GM20431 (cell line): ENCODE measurements around the gene RNF26.

Source experiments
- in situ Hi-C: fragments of 300-500 bp; cut with MseI, MboI; formaldehyde crosslinking; loops from one replicate; pipeline ENCODE4 v1.15.0; 2020; ENCODE audit warnings: low sequenced_read_pairs; ENCODE audit not compliant: unreplicated experiment

Gene RNF26

DNA sequence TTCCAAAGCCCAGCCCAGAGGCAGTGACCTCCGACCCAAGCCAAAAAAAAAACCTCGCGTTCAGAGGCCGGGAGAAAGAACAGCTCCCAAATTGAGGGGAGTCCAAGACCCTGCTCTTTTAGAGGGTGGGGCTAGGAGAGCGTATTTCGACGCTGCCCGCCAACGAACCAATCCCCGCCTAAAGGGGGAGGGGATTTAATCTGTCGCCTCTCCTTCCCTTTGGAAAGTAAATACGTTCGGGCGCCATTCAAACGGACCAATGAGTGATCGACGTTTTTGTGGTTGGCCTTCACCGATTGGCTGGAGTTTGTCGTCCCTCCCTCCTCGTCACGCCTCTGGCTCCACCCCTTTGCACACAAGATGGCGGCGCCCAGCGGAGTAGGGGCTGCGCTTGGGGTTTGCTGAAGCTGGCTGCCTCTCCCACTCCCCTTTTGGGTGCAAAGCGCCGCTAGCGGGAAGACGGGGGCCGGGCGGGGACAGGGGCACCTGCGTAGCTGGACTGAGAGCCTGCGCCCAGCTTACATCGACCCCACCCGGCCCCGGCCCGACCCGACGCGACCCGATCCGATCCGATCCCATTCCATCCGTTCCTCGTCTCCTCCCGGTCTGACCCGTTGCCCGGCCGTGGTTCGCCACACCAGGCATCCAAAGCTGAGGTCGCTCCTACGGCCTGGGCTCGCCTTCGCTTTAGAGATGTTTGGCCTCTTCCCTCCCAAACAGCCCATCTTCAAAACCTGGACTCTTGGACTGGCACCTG is at the start of gene RNF26:
Gene RNF26, plus strand, starts transcription at position 354 of the 757 bp plus-strand sequence. CDS start 596 bp downstream, outside the sequence.
- in situ Hi-C loops, result no loop called here

DNA sequence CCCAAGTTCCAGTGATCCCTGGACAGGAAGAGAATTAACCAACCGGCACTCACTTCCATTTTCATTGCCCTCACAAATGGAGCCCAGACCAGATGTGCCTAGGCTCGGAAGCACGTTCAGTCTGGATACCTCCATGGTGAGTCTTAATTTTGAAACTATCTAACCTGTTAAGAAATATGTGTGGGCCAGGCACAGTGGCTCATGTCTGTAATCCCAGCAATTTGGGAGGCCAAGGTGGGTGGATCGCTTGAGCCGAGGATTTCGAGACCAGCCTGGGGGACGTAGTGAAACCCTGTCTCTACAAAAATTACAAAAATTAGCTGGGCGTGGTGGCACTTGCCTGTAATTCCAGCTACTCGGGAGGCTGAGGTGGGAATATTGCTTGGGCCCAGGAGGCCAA is 48.9 kb upstream of the RNF26 start:
- in situ Hi-C loops, result no loop called here

DNA sequence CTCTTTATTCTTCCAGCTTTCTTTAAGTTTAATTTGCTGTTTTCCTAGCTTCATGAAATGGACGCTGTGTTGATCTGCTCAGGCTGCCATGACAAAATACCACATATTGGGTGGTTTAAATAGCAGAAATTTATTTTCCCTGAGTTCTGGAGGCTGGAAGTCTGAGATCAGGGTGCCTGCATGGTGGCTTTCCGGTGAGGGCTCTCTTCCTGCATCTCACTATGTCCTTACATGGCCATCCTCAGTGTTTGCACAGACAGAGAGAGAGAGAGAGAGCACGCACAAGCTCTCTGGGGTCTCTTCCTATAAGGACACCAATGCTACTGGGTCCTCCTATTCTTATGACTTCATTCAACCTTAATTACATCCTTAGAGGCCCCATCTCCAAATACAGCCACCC is 46.1 kb upstream of the RNF26 start:
- in situ Hi-C loops, result no loop called here

DNA sequence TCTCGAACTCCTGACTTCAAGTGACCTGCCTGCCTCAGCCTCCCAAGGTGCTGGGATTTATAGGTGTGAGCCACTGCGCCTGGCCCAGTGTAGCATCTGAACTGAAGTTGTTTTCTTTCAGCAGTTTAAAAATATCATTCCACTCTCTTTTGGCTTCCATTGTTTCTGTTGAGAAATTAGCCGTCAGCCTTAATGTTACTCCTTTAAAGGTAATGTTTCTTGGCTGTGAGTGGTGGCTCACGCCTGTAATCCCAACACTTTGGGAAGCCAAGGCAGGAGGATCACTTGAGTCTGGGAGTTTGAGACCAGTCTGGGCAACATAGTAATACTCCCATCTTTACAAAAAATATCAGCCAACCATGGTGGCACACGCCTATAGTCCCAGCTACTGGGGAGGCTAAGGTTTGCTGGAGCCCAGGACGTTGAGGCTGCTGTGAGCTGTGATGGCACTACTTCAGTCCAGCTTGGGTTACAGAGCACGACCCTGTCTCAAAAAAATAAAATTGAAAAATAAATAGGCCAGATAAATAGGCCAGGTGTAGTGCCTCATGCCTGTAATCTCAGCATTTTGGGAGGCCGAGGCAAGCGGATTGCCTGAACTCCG is 43.3 kb upstream of the RNF26 start:
- in situ Hi-C loops, result no loop called here

DNA sequence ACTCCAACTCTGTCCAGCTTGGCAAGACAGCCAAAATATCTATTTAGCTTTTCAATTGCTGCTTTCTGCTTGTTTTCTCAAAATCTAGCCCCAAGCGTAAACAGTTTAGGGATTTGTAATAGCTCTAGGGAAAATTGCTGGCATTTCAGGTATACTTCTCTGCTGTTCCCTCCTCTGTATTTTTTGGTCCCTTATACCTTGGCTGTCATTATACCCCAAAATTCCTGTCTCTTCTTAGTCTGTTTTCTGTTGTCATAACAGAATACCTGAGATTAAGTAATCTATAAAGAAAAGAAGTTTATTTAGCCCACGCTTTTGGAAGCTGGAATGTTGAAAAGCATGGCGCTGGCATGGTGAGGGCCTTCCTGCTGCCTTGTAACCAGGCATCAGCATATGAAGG is 40.9 kb upstream of the RNF26 start:
- in situ Hi-C loops, result no loop called here

DNA sequence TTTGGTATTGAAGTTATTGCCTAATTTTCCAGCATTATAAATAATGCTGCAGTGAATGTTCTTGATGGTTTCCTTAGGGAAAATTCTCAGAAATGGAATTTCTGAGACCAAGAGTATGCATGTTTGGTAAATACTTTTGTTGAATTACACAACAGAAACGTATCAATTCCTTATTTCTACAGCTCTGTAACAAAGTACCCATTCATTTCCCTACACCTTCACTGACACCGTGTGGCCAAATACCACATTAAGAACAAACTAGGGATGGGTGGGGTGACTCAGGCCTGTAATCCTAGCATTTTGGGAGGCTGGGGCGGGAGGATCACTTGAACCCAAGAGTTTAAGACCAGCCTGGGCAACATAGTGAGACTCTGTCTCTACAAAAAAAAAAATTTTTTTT is 39.1 kb upstream of the RNF26 start:
- in situ Hi-C loops, result no loop called here

DNA sequence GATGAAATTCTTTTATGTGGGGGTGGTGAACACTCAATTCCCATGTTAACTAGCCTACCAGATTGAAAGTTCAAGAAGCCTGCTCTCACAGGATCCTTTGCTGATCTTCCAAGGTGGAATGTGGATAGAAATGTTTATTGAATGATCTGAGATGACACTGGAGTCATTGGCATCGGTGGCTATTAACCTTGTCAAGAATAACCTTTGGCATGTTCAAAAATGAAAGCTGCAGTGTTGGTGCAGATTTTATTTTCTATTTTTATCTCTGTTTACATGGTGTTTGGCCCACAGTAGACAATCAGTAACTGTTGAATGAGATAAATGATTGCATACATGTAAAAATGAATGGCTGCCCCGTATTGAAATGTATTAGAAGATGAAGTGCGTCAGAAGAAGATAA is 36.4 kb upstream of the RNF26 start:
- in situ Hi-C loops, result no loop called here

DNA sequence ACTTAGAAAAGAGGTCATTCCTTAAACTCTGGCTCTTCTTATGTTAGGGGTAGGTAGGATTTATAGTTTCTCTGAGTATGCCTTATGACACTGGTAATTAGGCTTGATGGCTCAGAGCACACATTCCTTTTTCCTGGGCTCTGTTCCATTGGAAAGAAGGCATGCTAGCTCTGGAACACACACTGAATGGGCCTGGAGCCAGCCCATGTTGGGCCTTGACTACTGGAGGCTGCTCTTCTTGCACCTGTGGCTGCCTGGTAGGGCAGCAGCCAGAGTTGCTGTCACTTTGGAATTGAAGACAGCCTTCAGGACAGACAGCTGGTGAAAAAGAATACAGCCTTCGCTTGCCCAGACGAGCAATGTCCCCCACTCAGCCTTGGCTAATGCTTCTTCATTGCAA is 35.6 kb upstream of the RNF26 start:
- in situ Hi-C loops, result no loop called here

DNA sequence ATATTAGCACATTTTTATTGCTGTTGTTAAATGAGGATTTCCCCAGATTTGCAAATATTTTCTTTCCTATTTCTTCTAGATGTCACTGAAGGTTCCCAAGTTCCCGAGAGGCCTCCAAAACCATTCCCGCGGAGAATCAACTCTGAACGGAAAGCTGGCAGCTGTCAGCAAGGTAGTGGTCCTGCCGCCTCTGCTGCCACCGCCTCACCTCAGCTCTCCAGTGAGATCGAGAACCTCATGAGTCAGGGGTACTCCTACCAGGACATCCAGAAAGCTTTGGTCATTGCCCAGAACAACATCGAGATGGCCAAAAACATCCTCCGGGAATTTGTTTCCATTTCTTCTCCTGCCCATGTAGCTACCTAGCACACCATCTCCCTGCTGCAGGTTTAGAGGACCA is 34.9 kb upstream of the RNF26 start:
- in situ Hi-C loops, result no loop called here

DNA sequence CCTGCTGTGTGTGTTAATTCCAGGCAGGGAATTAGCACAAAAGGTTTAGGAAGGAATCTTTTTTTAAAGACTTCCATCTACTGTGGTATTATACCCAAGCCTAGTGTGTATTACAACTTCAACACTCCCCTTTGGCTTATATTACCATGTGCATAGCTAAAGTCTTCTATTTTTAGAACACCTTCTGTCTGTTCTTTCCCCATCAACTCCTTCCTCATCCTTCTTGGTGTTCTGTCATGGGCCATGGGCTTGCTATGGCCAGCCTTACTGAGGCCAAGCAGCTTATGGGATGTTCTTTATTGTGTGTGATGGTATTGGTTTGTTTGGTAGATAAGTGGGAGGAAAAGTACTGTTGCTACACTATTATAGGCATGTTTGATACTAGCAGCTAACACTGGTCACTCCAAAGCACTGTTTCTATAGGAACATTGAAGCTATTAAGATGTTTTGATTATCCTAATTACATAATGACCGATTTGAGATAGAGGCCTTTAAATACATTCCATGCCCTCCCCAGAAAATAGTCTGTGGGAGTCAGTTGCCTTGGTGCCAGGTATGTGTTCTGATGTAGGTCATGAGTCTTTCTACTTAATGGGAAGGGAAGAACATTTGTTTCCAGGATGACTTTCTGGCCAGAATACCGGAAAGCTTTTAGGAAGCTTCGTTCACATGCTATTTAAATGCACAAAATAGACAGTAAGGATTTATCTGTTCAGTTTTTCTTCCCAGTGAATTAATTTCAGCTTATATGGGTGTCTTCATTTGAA is 33.9 kb upstream of the RNF26 start:
- in situ Hi-C loops, result no loop called here

DNA sequence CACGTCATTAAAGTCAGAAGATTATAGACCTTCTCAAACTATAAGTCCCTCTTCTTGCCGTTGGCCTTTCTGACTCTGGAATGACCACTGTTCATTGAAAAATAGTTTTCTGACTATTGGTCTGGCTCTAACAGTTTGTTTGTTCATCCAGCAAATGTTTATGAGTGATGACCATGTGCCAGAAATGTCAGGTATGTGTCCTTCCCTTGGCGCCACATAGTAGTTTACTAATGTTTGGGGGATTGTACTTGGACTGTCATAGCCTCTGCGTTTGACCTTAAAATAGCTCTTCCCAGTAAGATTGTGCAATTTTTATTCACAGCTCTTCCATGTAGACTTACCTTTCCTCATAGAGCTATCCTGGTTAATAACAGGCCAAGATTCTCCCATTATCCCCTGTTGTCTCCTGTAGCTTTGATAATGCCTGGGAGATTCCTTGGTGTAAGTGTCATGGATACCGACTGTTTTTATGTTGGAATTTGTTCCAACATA is 31.1 kb upstream of the RNF26 start:
- in situ Hi-C loops, result no loop called here

DNA sequence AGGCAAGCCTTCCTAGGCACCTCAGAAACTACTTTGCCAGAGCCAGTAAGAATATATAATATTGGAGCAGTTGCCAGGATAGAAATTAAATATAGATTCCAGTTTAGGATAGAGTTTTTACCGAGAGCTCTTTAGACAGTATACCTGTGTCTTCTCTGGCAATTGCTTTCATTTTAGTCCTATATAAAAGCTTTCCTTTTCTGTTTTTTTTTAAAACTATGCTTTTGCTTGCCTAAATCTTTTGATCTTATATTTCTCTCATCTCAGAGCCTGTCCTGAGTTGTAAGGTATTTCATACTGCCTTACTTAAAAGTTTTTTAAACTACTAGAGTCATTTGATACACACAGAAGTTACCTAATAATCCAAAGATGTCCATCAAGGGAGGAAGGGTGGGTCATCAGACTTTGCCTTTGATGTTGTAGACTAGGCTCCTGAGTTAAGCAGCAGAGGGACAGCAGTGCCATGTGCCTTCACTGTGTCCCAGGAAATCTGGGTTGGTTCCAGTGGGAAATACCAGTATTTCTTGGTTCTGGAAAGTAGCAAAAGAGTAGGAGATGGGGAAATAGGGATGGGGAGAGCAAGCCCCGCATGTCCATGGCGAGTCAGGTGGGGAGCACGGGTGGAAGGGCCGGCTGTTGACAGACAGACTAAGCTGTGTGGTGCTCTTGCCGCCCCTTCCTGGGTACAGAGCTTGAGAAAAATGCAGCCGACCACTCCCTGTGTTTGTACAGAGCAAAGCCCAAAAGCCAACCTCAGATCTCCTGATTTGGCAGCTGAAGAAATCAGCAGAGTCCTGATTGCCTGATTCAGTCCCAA is 28.6 kb upstream of the RNF26 start:
- in situ Hi-C loops, result no loop called here

DNA sequence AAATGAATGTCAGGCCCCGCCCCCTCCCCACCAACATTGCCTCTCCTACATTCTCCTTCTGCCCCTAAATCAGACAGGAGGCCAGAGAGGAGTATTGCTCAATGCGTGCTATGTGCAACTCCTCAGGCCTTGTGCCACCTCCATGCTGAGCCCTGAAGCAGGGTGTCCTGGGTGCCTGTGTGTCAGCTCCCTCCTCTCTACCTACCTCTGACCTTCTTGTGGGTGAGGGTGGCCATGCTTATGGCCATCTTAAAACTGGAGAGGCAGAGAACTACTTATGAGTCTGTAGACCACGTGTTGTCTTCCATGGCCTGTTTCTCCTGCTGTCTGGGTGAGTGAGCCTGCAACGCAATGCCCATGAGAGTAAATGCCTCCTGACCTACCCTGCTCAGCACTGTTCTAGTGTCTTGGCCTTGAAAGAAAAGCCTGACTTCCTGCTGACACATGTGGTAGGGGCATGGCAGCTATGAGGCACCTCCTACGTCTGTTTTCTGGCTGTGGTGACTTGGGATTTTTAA is 27.9 kb upstream of the RNF26 start:
- in situ Hi-C loops, result no loop called here

DNA sequence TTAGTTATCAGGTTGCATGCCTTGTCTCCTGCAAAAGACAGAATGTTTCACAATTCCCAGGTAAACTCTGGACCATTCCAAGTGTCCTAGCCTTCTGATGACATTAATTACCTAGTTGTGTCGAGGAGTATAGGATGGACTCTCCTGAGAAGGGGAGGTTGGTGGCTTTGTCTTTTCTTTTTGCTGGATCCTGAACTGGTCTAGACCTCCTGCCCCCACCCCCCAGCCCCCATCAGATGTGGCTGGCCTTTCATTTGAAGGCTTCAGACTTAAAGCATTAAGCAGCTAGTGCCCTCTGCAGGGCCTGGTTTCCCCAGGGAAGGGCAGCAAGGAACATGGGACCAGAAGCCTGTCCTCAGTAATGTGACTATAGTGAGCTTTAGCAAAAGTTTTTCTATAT is 27.1 kb upstream of the RNF26 start:
- in situ Hi-C loops, result no loop called here

DNA sequence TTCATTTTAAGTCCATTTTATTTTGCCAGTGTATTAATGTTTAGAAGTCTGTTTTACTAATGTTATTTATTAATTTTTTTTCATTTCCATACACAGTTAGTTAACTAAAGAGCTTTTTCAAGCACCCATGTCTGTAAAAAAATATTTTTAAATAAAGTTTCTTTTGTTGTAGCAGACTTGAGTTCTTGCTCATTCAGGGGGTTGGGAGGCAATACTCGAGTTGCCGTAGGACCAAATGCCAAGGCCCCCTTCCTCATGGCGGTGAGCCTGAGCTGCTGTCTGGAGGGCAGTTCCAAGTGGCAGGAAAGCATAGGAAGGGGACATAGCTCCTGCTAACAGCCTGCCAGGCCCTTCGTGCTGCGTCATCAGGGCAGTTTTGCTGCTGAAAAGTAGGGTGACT is 26.4 kb upstream of the RNF26 start:
- in situ Hi-C loops, result no loop called here

DNA sequence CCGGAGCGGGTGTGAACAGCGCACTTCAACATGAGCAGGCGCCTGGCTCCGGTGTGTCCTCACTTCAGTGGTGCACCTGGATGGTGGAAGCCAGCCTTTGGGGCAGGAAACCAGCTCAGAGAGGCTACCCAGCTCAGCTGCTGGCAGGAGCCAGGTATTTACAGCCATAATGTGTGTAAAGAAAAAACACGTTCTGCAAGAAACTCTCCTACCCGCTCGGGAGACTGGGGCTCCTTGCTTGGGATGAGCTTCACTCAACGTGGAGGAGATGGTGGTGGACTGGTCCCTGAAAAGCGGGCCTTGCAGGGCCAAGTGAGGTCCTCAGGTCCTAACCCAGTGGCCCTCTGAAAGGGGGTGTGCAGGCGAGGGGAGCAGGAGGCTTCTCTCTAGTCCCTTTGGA is 24.9 kb upstream of the RNF26 start:
- in situ Hi-C loops, result no loop called here

DNA sequence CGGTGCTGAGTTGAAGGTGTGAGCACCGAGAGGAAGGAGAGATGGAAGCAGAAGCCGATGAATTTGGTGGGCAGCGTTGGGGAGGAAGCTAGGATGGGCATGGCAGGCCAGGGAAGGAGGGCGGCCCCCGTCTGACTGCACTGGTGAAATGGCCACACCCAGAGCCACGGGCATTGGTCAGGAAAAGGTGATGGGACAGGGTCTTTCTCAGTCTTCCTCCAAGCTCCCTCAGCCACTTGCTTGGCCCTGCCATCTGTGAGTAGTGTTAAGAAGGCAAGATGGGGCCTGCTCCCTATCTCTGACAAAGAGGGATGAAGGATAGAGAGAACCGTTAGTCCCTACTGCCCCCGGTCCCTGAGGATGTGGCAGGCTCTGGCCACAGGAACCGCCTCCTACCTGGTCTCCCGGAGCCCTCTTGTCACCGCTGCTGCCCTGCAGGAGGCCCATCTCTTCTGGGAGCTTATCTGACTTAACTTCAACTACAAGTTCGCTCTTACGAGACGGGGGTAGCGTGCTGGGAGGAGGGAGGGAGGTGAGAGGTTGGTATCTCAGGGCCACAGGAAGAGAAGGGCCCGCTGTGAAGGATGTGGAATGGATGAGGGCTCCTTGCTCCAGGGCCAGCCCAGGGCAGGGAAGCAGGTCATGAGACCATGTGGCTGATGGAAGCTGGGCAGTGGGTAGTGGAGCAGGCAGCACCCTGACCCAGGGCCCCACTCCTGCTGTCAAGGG is 24.2 kb upstream of the RNF26 start:
- in situ Hi-C loops, result no loop called here

DNA sequence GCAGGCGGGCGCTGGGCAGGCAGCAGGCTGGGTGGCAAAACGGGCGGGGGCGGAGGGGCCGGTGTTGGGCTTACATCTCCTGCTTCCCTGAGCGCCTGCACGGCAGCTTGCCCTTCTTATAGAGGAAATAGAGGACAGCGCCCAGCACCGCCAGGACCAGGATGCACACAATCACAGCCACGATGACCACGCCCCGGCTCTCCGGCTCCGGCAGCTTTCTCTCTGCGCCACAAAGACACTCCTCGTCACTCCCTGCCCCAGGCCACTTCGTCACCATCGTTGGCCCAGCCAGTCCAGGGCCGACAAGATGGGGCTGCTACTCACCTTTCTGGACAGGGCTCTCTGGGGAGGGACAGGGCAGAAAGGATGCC is 23.7 kb upstream of the RNF26 start:
- in situ Hi-C loops, result no loop called here

DNA sequence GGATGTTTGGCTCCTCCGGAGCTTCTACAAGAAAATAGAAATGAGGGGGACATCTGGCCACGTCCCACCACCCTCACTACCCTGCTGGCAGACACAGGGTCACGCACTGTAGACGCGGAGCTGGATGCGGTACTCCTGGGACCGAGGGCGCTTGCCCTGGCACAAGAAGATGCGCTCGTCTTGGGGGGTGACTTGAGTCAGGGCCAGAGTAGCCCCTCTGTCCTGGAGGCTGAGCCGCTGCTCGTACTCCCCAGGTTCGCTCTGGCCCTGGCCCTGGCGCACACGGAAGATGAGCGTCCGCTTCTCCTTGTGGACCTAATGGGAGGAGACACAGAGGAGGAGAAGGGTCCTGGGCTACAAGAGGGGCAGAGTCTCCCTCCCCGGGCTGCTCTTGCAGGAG is 19.6 kb upstream of the RNF26 start:
- in situ Hi-C loops, result no loop called here
